CD14-positive monocyte (primary cell): ENCODE data around the gene PDE4D. TPM values are rescaled to one million over a fixed set of nuclear protein-coding genes. Genes with fewer than 3 reads are reported as not detected.

ENCODE experiments used
- DNase-seq, 3 donors: peaks; one replicate each; pipeline ENCODE4 v3.0.0-alpha.2; 2011 to 2022
- H2AFZ ChIP-seq: 2 replicates; pipeline ENCODE4 v1.6.0; 2012; ENCODE audit warnings: mild to moderate bottlenecking, low read depth, low read length, inconsistent platforms; ENCODE audit not compliant: insufficient read depth, poor library complexity, severe bottlenecking
- H3K27ac ChIP-seq, 2 donors: 1 replicate in 1 of 2; 2 replicates in 1 of 2; pipeline ENCODE4 v1.5.1; 2012 to 2013; ENCODE audit warnings: low read length in 2 of 2, control low read depth in 1 of 2, inconsistent platforms in 1 of 2, low read depth in 1 of 2, mild to moderate bottlenecking in 1 of 2
- H3K27me3 ChIP-seq, 2 donors: one replicate each; pipeline versions ENCODE4 v1.6.0 to v1.6.1; 2011 to 2013; ENCODE audit warnings: low read length in 2 of 2; ENCODE audit not compliant: control insufficient read depth in 2 of 2, insufficient read depth in 2 of 2
- H3K36me3 ChIP-seq, 2 donors: replicated peaks in 1 of 2; 1 replicate in 1 of 2; 2 replicates in 1 of 2; pipeline versions ENCODE4 v1.5.1 to v1.6.1; 2012 to 2013; ENCODE audit warnings: low read length in 2 of 2, control low read depth in 1 of 2, inconsistent platforms in 1 of 2, mild to moderate bottlenecking in 1 of 2; ENCODE audit not compliant: insufficient read depth in 2 of 2, control insufficient read depth in 1 of 2
- H3K4me1 ChIP-seq, 2 donors: 1 replicate in 1 of 2; 2 replicates in 1 of 2; pipeline versions ENCODE4 v1.5.1 to v1.6.1; 2012 to 2013; ENCODE audit warnings: low read length in 2 of 2, control low read depth in 1 of 2, inconsistent platforms in 1 of 2, mild to moderate bottlenecking in 1 of 2, moderate library complexity in 1 of 2; ENCODE audit not compliant: insufficient read depth in 2 of 2, control insufficient read depth in 1 of 2
- H3K4me2 ChIP-seq: replicated peaks from 2 replicates; pipeline ENCODE3; 2012; ENCODE audit warnings: low read length, moderate library complexity, mild to moderate bottlenecking; ENCODE audit not compliant: poor library complexity, severe bottlenecking; ENCODE audit errors: extremely low read depth
- H3K4me3 ChIP-seq, 3 experiments: fragments of 200-600 bp in 1 of 3; sonication (generic) in 1 of 3; replicated peaks in 1 of 3; 1 replicate in 2 of 3; 2 replicates in 1 of 3; pipeline ENCODE4 v1.5.1; 2011 to 2013; ENCODE audit warnings: low read length in 3 of 3, mild to moderate bottlenecking in 3 of 3, control low read depth in 2 of 3, low read depth in 2 of 3, inconsistent platforms in 1 of 3, moderate library complexity in 1 of 3
- H3K79me2 ChIP-seq: 2 replicates; pipeline ENCODE4 v1.6.0; 2012; ENCODE audit warnings: mild to moderate bottlenecking, control low read depth, inconsistent platforms, low read length, moderate library complexity; ENCODE audit not compliant: insufficient read depth
- H3K9ac ChIP-seq: 2 replicates; pipeline ENCODE4 v1.6.0; 2017; ENCODE audit warnings: low read length, mild to moderate bottlenecking; ENCODE audit not compliant: insufficient read depth, poor library complexity, severe bottlenecking
- H3K9me3 ChIP-seq, 2 donors: replicated peaks in 1 of 2; 1 replicate in 1 of 2; 2 replicates in 1 of 2; pipeline versions ENCODE4 v1.5.1 to v1.6.1; 2012 to 2013; ENCODE audit warnings: low read length in 2 of 2, control low read depth in 1 of 2; ENCODE audit not compliant: control insufficient read depth in 1 of 2, insufficient read depth in 1 of 2
- H4K20me1 ChIP-seq: 2 replicates; pipeline ENCODE4 v1.6.0; 2012; ENCODE audit warnings: mild to moderate bottlenecking, low read length, control low read depth, moderate library complexity; ENCODE audit not compliant: insufficient read depth
- H3K27ac Mint-ChIP-seq, 7 donors: one replicate each; pipeline ENCODE4 v1.8.0; 2020; ENCODE audit warnings: mild to moderate bottlenecking in 7 of 7, mixed read lengths in 7 of 7, moderate library complexity in 6 of 7, inconsistent platforms in 2 of 7
- H3K27me3 Mint-ChIP-seq, 3 donors: one replicate each; pipeline ENCODE4 v1.8.0; 2021 to 2022; ENCODE audit warnings: low read depth in 3 of 3, mild to moderate bottlenecking in 3 of 3, mixed read lengths in 3 of 3, moderate library complexity in 3 of 3, inconsistent platforms in 1 of 3
- H3K36me3 Mint-ChIP-seq, 2 donors: one replicate each; pipeline ENCODE4 v1.8.0; 2020; ENCODE audit warnings: mixed read lengths in 2 of 2, inconsistent platforms in 1 of 2, mild to moderate bottlenecking in 1 of 2
- H3K4me1 Mint-ChIP-seq: one replicate; pipeline ENCODE4 v1.8.0; 2020; ENCODE audit warnings: mild to moderate bottlenecking, mixed read lengths
- H3K4me3 Mint-ChIP-seq, 2 donors: one replicate each; pipeline ENCODE4 v1.8.0; 2020; ENCODE audit warnings: mild to moderate bottlenecking in 2 of 2, mixed read lengths in 2 of 2, moderate library complexity in 1 of 2
- H3K9me3 Mint-ChIP-seq, 7 donors: one replicate each; pipeline ENCODE4 v1.8.0; 2020 to 2022; ENCODE audit warnings: mixed read lengths in 7 of 7, mild to moderate bottlenecking in 6 of 7, moderate library complexity in 6 of 7, inconsistent platforms in 2 of 7
- CTCF ChIP-seq: fragments of 200-600 bp; IDR thresholded peaks from one replicate; pipeline ENCODE4 v1.8.0; 2022; ENCODE audit warnings: antibody characterized with exemption, mild to moderate bottlenecking
- WGBS: methylation state at CpG from one replicate; pipeline ENCODE4 v1.1.5; 2013; ENCODE audit warnings: missing lambda C conversion rate; ENCODE audit not compliant: insufficient coverage; 5-methylcytosine and 5-hydroxymethylcytosine counted together
- intact Hi-C, 2 donors: fragments of 100-400 bp; cut with micrococcal nuclease; formaldehyde crosslinking; loops; one replicate each; pipeline versions ENCODE4 v1.15.0 to v1.15.1; 2023
- polyA plus RNA-seq, 3 donors: library from polyadenylated mRNA; depleted of rRNA in 1 of 3; unstranded in 2 of 3; stranded (reverse) in 1 of 3; fragments of 300-500 nt in 2 of 3; fragments of >200 nt in 1 of 3; fragmentation: Illumina TruSeq in 2 of 3; gene quantifications; 1 replicate in 2 of 3; 2 replicates in 1 of 3; pipeline ENCODE4 v1.2.3, GENCODE V29; 2012 to 2021

Gene PDE4D
- polyA plus RNA-seq, 3 donors: 1.9 to 3.4 (median 2.8) TPM

- Mint-ChIP-seq H3K27ac (peak overlapping the region in 2 of 7 donors; percentile 22 to 62), H3K27me3 (peaks cover 4 to 5% (median 4%) of the 10 kb centered on the region in 3 donors), H3K36me3 (no peaks in the 10 kb centered on the region), H3K9me3 (no peaks in the 10 kb centered on the region), H3K4me3 (no peak overlapping the region), H3K4me1 (peaks cover 17% of the 10 kb centered on the region)
- H2AFZ ChIP-seq: no peak overlapping the region
- no peak overlapping the region for H3K27ac ChIP-seq
- no peak for DNase-seq
- no peaks in the 10 kb centered on the region for H3K9me3 ChIP-seq
- no peaks in the 10 kb centered on the region for H3K79me2 ChIP-seq
- H3K4me2 ChIP-seq: no peak overlapping the region
- H3K27me3 ChIP-seq: no peaks in the 10 kb centered on the region
- H3K4me1 ChIP-seq: peaks cover 9 to 10% of the 10 kb centered on the region in 2 donors
- H3K36me3 ChIP-seq: no peaks in the 10 kb centered on the region
- no peak overlapping the region for H3K9ac ChIP-seq
- intact Hi-C loops: no loop called here
- H3K4me3 ChIP-seq: no peak overlapping the region
- no CpG with 5 or more reads among the region's 2 CpGs for WGBS
- no peaks in the 10 kb centered on the region for H4K20me1 ChIP-seq
- TF ChIP-seq CTCF: no peak
These were observed 965.6 kb downstream of the PDE4D start for GRCh38 chr5:58927938-58928337.

- Mint-ChIP-seq H3K27me3 (peaks cover 4 to 5% (median 4%) of the 10 kb centered on the region in 3 donors), H3K9me3 (no peaks in the 10 kb centered on the region), H3K36me3 (no peaks in the 10 kb centered on the region), H3K27ac (no peak overlapping the region), H3K4me3 (no peak overlapping the region), H3K4me1 (peaks cover 23% of the 10 kb centered on the region)
- peak in 1 of 3 donors; percentile 5 for DNase-seq
- intact Hi-C loops: no loop called here
- H3K27ac ChIP-seq: no peak overlapping the region
- H3K79me2 ChIP-seq: no peaks in the 10 kb centered on the region
- TF ChIP-seq CTCF: no peak
- H3K9ac ChIP-seq: no peak overlapping the region
- peak overlapping the region; percentile 30 for H3K4me2 ChIP-seq
- H2AFZ ChIP-seq: no peak overlapping the region
- H3K27me3 ChIP-seq: no peaks in the 10 kb centered on the region
- no CpG with 5 or more reads among the region's 2 CpGs for WGBS
- no peaks in the 10 kb centered on the region for H3K36me3 ChIP-seq
- H3K4me1 ChIP-seq: peaks cover 9 to 10% of the 10 kb centered on the region in 2 donors
- no peak overlapping the region for H3K4me3 ChIP-seq
- no peaks in the 10 kb centered on the region for H4K20me1 ChIP-seq
- no peaks in the 10 kb centered on the region for H3K9me3 ChIP-seq
These were observed 966.3 kb downstream of the PDE4D start for GRCh38 chr5:58927181-58927580.
